Hematopoietic multipotent progenitor cell treated with erythropoietin and hydrocortisone succinate and interleukin-3 and kit ligand, for 15 days (in vitro differentiated cells): ENCODE results near the gene ZMIZ1.

ENCODE experiments used
- DNase-seq: peaks from one replicate; pipeline ENCODE4 v3.0.0-alpha.2; 2015; ENCODE audit warnings: low spot score

Gene ZMIZ1

DNA sequence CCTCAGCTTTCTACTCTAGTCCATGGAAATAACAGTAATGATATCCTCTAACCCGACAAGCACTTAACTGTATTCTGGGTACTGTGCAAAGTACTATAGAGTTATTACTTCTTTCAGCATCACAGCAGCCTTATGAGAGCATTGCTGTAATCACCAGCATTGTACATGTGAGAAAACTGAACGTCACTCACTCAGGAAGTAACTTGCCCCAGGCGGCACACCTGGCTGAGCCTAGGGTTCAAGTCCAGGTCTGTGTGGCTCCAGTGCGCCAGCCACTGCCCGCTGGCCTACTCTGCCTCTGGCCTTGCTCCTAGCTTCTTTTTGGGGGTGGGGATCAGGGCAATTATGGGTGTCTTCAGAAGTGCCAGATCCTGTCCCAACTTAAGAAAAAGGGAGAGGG is 50.5 kb downstream of the ZMIZ1 start:
- DNase-seq: no peak

- no peak for DNase-seq
Observed at GRCh38 chr10:79123547-79123963, 54.8 kb downstream of the ZMIZ1 start.

DNA sequence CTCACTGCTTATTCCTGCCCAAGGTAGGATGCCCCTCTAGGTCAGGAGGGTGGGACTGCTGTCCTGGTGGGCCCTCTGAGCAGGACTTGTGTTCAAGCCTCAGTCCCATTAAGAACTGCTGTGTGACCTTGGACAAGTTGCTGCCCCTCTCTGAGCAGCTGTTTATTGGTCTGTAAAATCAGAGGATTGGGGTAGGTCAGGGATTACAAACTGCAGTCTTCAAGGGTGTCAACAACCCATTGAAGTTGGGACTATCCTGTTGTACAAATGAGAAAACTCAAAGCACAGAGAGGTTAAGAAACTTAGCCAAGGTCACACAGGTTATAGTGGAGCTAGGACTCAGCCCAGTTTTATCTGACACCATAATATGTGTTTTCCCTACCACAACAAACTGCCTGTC is 55.3 kb downstream of the ZMIZ1 start:
- no peak for DNase-seq

GRCh38 chr10:79125092-79125491 is 56.3 kb downstream of the ZMIZ1 start:
- no peak for DNase-seq

GRCh38 chr10:79126351-79127080 is 57.8 kb downstream of the ZMIZ1 start:
- no peak for DNase-seq

DNA sequence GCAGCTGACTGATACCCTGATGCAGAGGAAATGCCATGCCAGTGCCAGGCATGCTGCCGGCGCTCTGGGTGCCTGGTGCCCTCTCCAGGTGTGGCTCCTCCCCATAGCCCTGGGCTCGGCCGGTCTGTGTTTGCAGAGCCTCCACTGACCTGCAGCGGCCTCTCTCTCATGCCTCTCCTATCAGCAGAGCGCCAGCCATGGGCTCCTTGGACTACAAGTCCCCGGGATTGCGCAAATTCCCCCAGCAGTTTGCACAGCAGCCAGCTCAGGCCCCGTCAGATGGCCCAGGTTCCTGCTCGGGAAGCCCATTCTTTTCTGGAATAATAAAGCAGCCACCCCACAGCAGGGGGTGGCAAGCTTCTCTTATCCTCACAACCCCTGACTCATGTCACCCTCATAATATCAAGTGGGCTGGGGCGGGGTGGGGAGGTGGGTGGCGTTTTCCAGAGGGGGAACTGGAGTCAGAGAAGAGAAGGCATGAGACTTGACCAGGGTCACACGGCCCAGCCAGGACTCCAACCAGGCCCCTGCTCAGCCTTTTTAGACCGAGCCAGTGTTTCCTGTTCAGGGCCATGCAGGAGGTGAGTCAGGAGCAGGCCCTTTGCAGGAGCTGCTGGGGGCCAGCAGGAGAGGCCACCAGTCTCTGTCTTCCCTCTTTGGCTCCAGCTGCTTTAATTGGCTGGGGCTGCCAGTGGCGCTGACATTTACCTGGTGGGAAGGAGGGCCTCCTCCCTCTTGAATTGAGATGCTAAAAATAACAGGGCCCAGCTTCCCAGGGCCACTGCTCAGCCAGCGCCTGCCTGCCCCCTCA is 58.6 kb downstream of the ZMIZ1 start:
- no peak for DNase-seq

GRCh38 chr10:79128241-79128922 is 59.6 kb downstream of the ZMIZ1 start:
- no peak for DNase-seq

GRCh38 chr10:79128923-79129305 is 60.1 kb downstream of the ZMIZ1 start:
- no peak for DNase-seq

DNA sequence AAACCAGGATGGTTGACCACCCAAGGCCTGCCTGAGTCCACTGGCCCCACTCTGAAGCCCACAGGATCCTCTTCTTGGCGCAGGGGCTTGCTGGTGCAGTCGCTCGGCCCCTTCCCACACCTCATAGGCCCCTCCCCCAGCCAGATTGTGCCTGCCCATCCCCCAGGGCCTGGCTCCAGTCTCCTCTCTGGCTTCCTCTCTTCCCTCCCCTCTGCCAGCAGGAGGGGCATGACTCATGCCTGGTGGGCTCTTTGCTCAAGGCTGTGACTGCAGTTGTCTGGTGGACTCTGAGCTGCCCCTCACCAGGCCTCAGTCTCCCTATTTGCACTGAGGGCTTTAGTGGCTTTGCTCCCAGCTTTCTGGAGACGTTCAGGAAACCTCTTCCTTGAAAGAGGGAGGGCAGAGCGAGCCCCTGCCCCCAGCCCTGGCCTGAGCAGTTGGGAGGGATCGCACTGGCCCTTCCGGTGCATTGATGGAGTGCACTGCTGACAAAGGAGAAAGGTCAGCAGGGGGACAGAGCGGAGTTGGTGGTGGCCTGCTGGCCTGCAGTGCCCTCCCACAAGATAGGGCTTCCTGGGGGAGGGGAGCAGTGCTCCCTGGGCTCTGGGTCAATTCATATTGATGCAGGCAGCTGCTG is 60.7 kb downstream of the ZMIZ1 start:
- no peak for DNase-seq

DNA sequence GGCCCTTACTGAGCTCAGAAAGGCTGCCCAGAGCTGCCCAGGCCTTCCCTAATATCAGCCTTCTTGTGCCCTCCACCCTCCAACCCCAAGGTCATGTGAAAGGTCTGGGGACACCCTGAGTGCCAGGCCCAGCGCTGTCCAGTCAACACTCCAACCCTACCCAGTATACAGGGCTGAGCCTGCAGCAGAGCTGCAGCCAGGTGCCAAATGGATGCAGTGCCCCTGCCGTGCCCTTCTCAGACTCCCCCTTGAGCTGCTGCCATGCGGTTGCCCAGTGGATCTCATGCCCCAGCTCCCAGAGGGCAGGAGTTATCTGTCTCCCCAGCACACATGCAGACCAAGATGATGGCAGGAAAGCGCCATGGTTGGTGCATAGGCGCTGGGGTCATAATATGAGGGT is 61.5 kb downstream of the ZMIZ1 start:
- no peak for DNase-seq

DNA sequence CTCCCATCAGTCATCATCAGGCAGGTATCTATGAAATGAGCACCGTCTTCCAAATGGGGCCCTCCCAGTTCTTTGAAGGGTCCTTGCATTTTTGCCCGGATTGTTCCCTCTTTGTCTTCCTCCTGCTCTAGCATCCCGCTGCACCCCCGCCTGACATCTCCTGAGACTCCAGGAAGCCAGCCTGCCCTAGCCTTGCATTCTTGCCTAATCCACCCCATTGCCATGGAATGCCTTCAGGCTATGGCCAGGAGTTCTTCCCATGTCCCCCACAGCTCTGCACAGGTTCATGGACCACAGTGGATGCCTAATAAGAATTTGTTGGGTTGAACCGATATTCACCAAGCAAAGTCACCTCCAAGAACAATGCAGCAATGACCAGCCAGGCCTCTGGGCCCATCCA is 62.1 kb downstream of the ZMIZ1 start:
- DNase-seq: no peak

DNA sequence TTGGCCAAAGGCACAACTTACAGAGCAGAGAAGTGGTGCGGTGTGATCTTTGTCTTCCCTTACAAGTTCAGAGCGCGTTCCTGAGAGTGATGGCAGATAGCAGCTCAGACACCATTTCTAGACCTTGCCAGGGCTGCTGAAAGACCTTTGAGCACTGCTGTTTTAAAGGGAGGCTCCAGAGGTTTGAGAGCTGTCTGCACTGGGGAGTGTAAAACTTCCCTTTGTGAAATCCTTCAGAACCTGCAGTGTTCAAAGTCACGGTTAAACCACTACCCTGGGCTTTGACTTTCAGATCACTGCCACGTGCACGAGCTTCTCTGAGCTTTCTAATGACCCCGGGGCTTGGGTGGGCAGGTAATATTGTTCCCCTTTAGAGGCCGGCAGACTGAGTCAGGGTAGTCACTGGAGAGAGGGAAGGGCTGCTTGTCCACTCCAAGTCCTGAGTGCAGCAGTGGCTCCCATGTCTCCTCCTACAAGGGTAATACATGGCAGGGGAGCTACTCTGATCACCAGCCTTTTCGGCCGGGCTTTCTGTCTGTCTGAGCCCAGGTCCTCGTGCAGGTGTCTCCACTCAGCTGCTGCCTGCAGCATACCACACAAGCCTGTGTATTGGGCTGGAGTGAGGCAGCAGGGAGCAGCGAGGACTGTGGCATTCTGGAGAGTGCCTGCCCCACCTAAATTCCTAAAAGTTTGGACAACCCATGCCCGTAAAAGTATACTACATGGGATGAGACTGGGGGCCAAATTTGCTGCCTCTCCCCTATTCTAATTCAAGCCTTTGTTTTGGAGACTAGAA is 63.3 kb downstream of the ZMIZ1 start:
- DNase-seq: no peak

DNA sequence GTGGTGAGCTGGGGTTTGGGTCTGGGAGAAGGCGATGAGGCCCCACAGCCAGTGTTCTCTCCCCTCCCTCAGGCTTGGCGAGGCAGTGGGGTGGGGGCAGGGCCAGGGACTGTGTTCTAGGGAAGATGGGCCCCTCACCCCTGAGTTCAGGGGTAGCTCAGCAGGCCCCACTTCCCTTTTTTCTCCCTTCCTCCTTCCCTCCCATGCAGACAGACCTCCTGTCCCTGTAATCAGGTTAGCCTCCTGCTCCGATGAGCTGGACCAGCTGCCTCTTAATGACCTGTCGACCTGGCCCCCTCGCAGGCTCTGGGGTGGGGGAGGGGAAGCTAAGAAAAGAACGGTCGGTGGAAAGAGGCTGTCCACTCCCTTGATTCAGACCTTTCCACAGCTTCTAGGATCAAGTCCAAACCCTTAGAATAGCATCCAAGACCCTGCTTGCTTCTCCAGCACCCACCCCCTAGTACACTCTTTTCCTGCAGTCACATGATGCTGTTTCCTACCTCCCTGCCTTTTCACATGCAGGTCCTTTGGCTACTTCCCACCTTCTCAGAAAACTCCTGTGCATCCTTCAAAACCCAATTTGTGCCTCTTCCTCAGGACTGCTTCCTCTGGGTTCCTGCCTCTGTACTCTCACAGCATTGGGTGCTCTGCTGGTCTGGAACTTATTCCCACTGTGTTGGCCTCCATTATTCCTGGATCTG is 64.1 kb downstream of the ZMIZ1 start:
- DNase-seq: no peak

DNA sequence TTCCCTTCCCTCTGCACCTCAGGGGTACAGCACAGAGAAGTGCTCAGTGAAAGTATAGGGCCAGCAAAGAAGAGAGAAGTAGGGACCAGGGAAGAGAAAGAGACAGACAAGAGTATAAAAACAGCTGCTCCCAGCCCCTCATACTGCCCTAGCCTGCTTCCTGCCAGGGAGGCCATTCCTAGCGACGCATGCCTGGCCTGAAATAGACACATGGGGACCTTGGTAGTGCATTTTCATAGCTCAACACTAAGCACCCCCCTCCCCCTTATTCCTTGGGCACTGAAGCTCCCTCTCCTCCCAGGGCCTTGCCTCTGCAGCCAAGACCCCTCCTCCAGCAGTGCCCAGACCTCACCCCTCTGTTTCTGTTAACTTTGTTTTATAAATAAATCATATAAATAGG is 64.7 kb downstream of the ZMIZ1 start:
- DNase-seq: no peak

GRCh38 chr10:79135790-79136189 is 67.0 kb downstream of the ZMIZ1 start:
- DNase-seq: no peak

DNA sequence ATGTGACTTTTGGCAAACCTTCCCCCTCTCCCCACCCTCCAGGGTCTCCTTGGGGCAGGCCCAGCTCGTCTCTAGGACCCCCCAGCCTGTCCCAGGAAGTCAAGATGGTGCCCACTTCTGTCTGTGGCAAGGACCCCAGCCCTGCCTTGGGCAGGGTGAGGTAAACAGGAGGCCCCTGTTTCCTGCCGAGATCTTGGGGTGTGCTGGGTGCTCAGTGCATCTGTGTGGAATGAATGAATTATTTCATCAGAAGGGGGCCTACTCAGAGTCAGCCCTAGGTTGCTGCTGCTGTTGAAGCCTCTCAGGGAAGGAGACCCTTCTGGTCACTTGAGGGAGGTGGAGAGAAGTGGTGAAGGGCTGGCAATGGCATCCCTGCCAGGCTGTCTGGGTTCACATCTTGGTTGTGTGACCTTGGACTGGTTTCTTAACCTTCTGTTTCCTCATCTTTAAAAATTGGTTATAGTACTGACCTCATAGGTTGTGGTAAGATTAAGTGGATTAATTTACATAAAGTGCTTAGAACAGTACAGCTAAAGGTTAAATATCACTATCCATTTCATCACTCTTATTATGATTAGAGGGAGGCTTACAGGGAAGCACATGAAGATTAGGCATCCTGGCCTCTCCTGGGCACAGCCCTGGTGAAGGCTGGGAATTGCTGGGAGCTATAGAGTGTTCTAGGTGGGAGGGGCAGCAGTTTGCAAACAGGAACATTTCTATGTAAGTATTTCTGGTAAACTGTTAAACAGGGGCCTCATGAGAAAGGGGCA is 67.7 kb downstream of the ZMIZ1 start:
- DNase-seq: no peak

GRCh38 chr10:79137300-79137756 is 68.6 kb downstream of the ZMIZ1 start:
- no peak for DNase-seq

- no peak for DNase-seq
Observed at GRCh38 chr10:79137826-79138225, 69.1 kb downstream of the ZMIZ1 start.

GRCh38 chr10:79138449-79139123 is 69.8 kb downstream of the ZMIZ1 start:
- DNase-seq: no peak
